ENCODE results near the gene ZNF93.
"Not testable (repeated sequence)": the region's sequence is repeated elsewhere in the genome, so short reads cannot be mapped to it uniquely, and the experiment has no call there.

Gene ZNF93

DNA sequence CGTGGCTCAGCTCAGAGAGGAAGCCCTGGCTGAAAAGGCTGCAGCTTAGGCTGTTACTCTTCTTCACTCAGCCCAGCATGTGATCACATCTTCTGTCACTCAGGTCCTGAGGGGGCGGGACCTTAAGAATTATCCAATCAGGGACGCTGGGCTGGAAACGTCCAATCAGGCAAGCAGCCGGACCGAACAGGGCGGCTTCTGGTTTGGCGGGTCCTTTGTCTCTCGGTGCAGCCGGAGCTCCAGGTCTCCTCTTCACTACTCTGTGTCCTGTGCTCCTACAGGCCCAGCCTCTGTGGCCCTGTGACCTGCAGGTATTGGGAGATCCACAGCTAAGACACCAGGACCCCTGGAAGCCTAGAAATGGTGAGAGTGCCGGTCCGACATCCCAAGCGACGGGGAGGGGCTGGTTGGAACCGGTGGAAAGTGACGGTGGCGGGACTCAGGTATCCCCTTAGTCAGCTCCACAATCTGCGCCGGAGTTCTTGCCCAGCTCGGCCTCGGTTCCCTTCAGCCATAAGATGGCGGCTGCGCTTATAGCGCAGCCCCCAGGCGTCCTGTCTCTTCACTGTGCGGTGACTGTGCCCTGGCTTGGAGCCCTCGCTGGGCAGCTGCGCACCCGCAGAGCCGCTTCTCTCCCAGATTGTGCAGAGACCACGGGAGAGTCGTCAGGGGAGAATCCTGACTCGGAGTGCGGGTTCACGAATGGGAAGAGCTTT, at the start of gene ZNF93:
TSS of gene ZNF93 (plus strand) at position 218 of the 716 bp plus-strand sequence. CDS start at position 361, 143 bp downstream.
- peak; percentile 80 for DNase-seq

DNA sequence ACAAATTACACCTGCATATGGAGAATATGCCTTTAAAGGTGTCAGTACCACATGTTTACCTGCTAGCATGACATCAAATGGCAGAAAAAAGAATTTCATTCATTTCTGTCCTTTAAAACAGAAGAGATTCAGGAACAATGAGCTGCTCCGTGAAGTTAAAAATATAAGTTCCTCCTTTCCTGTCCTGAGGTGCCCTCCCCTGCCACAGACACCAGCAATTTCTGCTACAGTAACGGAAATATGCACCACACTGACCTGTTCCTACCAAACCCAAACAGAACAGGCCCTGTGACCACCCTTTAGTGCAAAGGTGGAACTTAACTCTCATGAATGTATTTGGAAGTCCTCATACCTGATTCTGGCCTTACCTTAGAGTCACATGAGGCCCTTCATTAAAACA, 49.0 kb upstream of the ZNF93 start:
- DNase-seq: not testable (repeated sequence)

DNA sequence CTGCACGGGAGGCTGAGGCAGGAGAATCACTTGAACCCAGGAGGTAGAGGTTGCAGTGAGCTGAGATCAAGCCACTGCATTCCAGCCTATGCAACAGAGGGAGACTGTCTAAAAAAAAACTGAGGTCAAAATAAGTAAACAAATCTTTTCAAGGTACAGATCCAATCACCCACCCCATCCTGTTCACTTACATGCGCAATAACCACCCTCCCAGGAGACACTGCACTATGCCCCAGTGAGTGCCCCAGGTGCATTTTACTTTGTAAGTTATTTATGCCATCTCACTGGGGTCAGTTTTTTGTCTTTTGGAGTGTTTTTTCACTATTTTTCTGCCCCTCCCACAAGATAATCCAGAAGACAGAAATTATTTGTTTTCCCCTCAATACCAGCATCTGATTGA, 42.0 kb upstream of the ZNF93 start:
- no peak for DNase-seq

DNA sequence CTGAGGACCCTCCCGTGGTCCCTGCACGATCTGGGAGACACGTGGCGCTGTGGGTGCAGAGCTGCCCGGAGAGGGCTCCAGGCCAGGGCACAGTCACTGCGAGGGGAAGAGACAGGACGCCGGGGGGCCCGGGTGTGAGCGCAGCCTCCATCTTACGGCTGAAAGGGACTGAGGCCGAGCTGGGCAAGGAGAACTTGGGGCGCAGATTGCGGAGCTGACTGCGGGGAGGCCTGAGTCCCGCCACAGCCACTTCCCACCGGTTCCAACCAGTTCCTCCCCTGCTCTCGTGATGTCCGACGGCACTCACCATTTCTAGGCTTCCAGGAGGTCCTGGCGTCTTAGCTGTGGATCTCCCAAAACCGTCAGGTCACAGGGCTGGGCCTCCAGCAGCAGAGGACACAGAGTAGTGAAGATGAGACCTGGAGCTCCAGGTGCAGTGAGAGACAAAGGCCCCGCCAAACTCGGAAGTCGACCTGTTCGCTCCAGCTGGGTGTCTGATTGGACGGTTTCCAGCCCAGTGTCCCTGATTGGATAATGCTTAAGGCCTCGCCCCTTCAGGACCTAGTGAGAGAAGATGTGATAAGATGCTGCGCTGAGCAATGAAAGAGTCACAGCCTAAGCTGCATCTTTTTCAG, 39.9 kb upstream of the ZNF93 start:
- peak; percentile 12 for DNase-seq

DNA sequence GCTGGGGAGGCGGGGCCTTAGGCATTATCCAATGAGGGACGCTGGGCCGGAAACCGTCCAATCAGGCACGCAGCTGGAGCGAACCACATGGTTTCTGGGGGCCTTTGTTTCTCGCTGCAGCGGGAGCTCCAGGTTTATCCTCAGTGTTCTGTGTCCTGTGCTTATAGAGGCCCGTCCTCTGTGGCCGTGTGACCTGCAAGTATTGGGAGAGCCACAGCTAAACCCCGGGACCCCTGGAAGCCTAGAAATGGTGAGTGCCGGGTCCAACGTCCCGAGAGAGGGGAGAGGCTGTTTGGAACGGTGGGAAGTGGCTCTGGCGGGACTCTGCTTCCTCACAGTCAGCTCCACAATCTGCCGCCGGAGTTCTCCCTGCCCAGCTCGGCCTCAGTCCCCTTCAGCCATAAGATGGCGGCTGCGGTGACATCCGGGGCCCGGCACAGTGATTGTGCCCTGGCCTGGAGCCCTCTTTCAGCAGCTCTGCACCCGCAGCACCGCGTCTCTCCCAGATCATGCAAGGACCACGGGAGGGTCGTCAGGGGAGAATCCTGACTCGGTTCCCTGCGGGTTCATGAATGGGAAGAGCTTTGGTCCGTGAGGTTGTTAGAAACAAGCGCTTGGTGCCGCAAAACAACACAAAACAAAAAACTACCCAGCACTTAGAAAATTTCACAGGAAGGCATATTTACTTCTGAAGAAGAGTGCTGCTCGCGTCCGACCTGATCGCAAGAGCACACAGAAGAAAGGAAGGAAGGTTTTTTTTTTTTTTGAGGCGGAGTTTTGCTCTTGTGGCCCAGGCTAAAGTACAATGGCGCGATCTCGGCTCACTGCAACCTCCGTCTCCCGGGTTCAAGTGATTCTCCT, 34.8 kb upstream of the ZNF93 start, which contains the start of gene ZNF253:
TSS of gene ZNF253 (plus strand) at position 133 of the 861 bp plus-strand sequence. CDS start at position 248, 115 bp downstream.
- DNase-seq: peak; percentile 89

DNA sequence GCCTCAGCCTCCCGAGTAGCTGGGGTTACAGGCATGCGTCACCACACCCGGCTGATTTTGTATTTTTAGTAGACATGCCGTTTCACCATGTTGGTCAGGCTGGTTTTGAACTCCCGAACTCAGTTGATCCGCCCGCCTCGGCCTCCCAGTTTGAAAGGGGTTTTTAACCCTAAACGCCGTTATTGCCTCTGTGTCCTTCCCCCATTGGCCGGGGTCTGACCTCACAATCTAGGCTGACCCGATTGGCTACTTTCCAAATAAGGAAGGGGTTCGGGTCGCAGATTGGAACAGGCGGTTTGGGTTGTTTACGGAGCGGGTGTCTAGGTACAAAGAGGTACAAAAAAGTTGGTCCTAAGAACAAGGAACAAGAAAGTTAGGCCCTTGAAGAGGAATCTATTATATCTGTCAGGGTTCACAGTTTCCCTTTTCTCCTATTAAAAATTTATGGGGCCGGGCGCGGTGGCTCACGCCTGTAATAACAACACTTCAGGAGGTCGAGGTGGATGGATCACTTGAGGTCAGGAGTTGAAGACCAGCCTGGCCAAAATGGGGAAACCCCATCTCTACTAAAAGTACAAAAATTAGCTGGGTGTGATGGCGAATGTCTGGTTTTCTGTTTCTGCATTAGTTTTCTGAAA, 34.0 kb upstream of the ZNF93 start:
- peak; percentile 13 for DNase-seq

DNA sequence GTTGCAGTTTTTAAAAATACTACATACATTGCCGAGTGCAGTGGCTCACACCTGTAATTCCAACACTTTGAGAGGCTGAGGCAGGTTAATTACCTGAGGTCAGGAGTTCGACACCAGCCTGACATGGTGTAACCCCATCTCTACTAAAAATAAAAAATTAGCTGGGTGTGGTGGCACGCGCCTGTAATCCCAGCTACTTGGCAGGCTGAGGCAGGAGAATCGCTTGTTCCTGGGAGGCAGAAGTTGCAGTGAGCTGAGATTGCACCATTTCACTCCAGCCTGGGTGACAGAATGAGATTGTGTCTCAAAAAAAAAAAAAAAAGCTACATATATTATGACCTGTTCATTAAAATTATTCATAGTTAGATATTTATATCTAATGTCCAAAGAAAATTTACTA, 30.7 kb upstream of the ZNF93 start:
- DNase-seq: not testable (repeated sequence)

DNA sequence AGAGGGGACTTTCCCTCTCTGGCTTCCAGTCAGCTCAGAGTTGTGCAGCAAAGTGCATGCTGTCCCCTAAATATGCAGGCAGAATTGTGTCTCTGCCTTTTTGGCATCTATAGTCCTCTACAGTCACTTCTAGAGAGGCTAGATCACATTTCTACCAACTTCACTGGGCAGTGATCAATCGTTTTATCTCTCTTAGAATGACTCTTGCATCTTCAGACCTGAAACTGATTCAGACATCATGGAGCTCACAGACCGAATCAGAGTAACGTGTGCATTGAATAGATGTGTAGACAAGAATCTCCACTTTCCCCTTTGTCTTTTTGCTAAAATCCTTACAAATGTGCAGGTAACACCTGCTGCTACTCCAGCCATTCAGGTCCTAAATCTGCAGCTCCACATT, 28.8 kb upstream of the ZNF93 start:
- no peak for DNase-seq

DNA sequence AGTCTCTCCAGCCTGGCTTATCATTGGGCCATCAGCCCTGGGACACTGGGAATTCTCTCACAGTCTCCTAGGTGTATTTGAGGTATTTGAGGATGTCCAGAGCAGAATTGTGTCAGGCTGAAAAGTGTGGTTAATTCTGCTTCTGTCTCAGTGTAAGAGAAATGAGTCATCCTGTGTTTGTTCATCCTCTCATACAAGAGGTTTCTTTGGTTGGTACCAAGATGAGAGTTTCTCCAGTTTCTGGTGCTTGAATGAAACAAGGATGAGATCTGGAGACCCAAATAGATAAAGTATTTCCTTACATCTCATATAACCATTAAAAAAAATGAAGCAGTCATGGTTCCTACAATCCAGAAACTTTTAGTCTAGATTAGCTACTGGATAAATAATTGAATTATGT, 27.4 kb upstream of the ZNF93 start:
- DNase-seq: no peak

DNA sequence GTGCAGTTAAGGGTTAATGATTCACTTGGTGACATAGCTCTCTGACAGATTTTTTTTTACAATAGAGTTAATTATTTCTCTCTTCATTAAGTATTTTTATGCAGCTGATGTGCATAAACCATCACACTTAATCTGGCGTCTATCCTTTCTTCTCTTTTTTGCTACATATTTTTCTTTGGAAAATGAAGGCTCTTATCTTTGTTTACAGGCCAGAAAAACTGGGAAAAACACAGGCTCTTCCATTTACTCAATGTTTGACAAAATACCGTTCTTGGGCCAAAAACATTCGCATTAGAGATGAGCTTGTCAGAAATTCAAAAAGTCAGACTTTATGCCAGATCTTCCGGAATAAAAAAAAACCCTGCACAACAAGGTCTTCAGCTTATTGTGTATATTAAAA, 23.0 kb upstream of the ZNF93 start:
- DNase-seq: no peak

DNA sequence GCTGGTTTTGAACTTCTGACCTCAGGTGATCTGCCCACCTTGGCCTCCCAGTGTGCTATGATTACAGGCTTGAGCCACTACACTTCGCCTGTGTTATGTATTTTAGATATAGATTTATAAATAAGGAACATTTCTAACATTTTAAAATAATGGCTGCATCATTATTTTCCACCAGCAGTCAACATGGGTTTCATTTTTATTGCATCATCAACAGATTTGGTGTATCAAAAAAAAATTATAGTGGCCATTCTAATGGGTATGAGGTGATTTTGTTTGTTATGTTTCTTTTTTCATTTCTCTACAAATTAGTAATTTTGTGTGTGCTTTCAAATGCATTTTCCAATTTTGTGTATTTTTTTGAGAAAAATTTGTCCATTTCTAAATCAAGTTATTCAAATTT, 16.2 kb upstream of the ZNF93 start:
- DNase-seq: no peak

DNA sequence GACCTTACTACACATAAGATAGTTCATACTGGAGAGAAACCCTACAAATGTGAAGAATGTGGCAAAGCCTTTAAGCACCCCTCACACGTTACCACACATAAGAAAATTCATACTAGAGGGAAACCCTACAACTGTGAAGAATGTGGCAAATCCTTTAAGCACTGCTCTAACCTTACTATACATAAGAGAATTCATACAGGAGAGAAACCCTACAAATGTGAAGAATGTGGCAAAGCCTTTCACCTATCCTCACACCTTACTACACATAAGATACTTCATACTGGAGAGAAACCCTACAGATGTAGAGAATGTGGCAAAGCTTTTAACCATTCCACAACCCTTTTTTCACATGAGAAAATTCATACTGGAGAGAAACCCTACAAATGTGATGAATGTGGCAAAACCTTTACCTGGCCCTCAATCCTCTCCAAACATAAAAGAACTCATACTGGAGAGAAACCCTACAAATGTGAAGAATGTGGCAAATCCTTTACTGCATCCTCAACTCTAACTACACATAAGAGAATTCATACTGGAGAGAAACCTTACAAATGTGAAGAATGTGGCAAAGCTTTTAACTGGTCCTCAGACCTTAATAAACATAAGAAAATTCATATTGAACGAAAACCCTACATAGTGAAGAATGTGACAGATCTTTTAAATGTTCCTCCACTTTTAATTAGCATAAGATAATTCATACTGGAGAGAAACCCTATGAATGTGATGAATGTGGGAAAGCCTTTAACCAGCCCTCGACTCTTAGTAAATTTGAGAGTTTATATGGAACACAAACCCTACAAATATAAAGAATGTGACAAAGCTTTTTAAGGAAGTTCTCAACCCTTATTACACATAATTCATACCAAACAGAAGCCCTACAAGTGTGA, 8.4 kb upstream of the ZNF93 start:
- DNase-seq: not testable (repeated sequence)

DNA sequence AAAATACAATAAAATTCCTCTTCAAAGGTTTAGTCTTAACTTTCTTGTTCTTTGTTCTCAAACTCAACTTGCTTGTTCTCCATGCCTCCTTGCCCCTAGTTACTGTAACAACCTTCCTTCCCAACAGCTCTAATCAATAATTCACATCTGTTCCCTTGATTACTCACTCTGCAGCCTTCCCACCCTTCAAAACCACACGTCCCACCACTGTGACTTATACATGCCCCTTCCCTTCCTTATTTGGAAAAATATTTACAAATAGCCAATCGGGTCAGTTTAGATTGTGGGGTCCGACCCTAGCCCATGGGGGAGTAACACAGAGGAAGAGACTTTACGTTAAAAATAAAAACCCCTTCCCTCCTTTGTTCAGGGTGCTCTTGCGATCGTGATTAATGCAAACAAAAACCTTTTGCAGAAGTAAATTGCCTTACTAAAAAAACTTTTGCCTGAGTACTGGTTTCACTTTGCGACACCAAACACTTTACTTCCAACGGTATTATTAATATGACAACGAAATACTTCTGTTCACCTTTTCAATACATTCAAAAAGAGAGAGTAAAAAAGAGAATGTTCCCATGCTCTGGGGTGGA, 512 bp upstream of the ZNF93 start:
- DNase-seq: no peak

DNA sequence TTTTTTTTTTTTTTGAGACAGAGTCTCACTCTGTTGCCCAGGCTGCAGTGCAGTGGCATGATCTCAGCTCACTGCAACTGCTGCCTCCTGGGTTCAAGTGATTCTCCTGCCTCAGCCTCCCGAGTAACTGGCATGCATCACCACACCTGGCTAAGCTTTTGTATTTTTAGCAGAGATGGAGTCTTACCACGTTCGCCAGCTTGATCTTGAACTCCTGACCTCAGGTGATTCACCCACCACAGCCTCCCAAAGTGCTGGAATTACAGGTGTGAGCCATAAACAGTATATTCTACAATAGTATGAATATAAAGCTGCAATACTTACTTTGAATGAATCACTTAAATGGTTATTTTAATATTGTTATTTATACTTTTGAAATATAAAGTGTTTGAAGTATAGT, 6.8 kb downstream of the ZNF93 start:
- not testable (repeated sequence) for DNase-seq

DNA sequence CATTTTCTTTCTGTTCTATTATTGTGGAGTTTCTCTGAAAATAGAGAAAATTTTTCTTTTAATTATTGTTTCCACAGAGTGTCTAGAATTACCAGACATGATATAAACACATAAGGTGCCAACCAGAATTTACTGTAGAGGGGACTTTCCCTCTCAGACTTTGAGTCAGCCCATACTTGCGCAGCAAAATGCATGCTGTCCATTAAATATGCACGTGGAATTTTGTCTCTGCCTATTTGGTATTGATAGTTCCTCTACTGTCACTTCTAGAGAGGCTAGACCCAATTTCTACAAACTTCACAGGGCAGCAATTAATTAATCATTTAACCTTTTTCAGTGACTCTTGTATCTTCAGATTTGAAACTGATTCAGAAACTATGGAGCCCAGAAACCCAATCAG, 8.9 kb downstream of the ZNF93 start:
- no peak for DNase-seq

DNA sequence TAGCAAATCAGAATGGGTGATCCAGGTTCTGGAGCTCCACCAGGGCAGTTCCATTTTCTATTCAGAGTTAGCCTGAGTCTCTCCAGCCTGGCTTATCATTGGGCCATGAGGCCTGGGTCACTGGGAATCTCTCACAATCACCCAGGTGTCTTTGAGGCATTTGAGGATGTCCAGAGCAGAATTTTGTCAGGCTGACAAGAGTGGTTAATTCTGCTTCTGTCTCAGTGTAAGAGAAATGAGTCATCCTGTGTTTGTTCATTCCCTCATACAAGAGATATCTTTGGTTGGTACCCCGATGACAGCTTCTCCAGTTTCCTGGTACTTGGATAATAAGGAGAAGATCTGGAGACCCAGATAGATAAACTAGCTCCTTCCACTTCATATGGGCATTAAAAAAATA, 10.4 kb downstream of the ZNF93 start:
- DNase-seq: no peak

DNA sequence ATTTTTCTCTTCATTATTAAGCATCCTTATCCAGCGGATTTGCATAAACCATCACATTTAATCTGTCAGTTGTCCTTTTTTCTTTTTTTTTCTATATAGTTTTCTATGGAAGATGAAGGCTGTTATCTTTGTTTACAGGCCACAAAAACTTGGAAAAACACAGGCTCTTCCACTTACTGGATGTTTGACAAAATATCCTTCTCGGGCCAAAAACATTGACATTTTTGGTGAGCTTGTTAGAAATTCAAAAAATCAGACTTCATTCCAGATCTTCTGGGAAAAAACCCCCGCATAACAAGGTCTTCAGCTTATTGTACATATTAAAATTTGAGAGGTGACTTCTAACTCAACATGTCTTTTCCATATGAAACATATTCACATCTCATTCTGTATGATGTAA, 13.8 kb downstream of the ZNF93 start:
- DNase-seq: no peak

DNA sequence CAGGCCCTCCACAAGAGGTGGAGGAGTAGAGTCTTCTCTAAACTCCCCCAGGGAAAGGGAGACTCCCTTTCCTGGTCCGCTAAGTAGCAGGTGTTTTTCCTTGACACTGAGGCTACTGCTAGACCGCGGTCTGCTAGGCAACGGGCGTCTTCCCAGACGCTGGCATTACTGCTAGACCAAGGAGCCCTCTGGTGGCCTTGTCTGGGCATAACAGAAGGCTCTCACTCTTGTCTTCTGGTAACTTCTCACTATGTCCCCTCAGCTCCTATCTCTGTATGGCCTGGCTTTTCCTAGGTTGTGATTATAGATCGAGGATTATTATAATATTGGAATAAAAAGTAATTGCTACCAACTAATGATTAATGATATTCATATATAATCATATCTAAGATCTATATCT, 29.7 kb downstream of the ZNF93 start:
- DNase-seq: not testable (repeated sequence)

DNA sequence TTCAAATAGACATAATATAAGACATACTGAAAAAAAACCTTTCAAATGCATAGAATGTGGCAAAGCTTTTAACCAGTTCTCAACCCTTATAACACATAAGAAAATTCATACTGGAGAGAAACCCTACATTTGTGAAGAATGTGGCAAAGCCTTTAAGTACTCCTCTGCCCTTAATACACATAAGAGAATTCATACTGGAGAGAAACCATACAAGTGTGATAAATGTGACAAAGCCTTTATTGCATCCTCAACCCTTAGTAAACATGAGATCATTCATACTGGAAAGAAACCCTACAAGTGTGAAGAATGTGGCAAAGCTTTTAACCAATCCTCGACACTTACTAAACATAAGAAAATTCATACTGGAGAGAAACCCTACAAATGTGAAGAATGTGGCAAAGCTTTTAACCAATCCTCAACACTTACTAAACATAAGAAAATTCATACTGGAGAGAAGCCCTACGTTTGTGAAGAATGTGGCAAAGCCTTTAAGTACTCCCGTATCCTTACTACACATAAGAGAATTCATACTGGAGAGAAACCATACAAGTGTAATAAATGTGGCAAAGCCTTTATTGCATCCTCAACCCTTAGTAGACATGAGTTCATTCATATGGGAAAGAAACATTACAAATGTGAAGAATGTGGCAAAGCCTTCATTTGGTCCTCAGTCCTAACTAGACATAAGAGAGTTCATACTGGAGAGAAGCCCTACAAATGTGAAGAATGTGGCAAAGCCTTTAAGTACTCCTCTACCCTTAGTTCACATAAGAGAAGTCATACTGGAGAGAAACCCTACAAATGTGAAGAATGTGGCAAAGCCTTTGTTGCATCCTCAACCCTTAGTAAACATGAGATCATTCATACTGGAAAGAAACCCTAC, 32.9 kb downstream of the ZNF93 start:
- DNase-seq: not testable (repeated sequence)

DNA sequence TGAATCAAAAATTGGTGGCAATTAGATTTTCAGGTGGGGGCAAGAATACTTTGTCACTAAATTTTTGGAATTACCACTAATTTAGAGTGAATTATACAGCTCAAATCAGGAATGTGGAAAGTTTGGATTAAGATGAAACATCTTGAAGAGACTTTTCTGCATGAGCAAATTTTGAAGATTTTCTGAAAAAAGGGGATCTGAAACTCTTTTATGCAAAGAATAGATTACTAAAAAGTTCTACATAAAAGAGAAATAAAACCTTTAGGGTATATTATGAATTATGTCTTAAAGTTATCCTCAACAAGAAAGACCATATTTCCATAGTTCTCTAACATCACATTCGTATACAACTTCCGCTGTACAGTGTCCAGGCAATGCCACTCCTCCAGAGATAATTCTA, 36.7 kb downstream of the ZNF93 start:
- no peak for DNase-seq

DNA sequence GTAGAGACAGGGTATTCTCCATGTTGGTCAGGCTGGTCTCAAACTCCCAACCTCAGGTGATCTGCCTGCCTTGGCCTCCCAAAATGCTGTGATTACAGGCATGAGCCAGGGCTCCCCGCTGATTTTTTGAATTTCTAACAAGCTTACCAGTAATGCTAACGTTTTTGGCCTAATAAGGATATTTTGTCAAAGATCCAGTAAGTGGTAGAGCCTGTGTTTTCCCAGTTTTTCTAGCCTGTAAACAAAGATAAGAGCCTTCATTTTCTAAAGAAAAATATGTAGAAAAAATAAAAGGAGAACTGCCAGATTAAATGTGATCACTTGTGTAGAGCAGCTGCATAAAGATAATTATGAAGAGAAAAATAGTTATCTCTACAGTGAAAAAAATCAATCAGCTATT, 37.7 kb downstream of the ZNF93 start:
- DNase-seq: no peak

Measured in activated CD4-positive, alpha-beta T cell treated with anti-CD3 and anti-CD28 coated beads for 1 hour (primary cell).